Measurements from ENCODE around the gene CCDC138.

Gene CCDC138

GRCh38 chr2:108904680-108905079, 118.1 kb downstream of the CCDC138 start:
- TF ChIP-seq POLR2AphosphoS5 (IDR thresholded peaks at IDR 0.05; ENCODE audit: low read depth, low read length) (no peak), POLR2A (IDR thresholded peaks at IDR 0.05; ENCODE audit: low read depth, low read length) (no peak), TAF1 (IDR thresholded peaks at IDR 0.05; ENCODE audit: borderline replicate concordance, low read depth, low read length) (no peak)
- DNase-seq (ENCODE audit: insufficient read length) (no peak), FAIRE-seq (no peak)

DNA sequence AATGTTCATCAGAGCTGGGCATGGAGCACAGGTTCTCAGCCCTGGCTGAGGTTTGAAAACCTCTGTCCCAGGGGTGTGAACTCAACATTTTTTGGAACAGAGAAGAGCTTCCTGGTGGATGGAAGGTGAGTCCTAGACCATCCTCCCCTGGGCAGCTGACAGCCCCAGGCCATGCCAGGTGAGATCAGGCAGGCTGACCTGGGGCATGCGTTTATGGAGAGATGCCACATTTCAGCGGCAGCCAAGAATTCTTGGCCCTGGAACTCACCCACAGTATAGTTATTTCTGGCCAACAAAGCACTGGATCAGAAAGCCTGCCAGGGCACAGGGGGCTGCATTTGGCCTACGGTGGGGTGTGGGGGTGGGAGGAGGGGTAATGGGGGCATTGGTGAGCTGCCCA, 118.6 kb downstream of the CCDC138 start:
- no peak for DNase-seq (ENCODE audit: insufficient read length)
- FAIRE-seq, result no peak
- no peak for TF ChIP-seq POLR2A (IDR thresholded peaks at IDR 0.05; ENCODE audit: low read depth, low read length)

- no peak for FAIRE-seq
- TF ChIP-seq POLR2A (IDR thresholded peaks at IDR 0.05; ENCODE audit: low read depth, low read length) (no peak), TAF1 (IDR thresholded peaks at IDR 0.05; ENCODE audit: borderline replicate concordance, low read depth, low read length) (no peak), POLR2AphosphoS5 (IDR thresholded peaks at IDR 0.05; ENCODE audit: low read depth, low read length) (no peak)
- no peak for DNase-seq (ENCODE audit: insufficient read length)
Measured at GRCh38 chr2:108905906-108906305, 119.3 kb downstream of the CCDC138 start.

DNA sequence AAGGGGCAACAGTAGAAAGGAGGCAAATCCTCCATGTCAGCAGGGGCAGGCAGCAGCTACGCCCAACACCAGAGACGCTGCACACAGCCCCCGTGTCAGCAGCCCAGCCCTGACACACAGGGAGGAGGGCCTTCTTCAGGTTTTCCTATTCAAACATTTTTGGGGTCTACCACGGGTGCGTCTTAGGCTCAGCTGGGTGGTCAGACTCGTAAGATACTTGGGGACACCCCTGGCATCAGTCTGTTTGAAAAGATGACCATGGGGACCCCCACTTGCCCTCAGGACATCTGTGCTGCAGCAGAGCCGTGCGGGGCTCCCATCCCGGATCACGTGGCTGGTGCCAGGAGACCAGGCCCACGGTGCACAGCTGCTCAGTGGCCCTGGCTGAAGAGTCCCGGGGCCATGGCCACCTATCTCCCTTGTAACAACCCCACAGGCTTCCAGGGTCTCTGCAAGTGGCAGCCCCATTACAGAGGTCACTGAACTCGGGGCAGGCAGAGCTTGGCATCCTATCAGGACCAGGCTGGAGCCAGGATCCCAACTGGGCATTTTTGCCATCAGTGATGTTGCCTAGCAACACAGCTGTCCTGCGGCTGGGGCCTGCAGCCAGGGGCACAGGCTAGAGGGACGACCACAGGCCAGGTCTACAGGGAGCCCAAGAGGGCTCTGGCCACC, 120.0 kb downstream of the CCDC138 start:
- FAIRE-seq, result no peak
- TF ChIP-seq POLR2A (IDR thresholded peaks at IDR 0.05; ENCODE audit: low read depth, low read length) (no peak), TAF1 (IDR thresholded peaks at IDR 0.05; ENCODE audit: borderline replicate concordance, low read depth, low read length) (no peak), POLR2AphosphoS5 (IDR thresholded peaks at IDR 0.05; ENCODE audit: low read depth, low read length) (no peak)

GRCh38 chr2:108907822-108908712, 121.5 kb downstream of the CCDC138 start:
- no peak for DNase-seq (ENCODE audit: insufficient read length)
- no peak for TF ChIP-seq POLR2A (IDR thresholded peaks at IDR 0.05; ENCODE audit: low read depth, low read length)
- no peak for TF ChIP-seq POLR2AphosphoS5 (IDR thresholded peaks at IDR 0.05; ENCODE audit: low read depth, low read length)
- no peak for TF ChIP-seq TAF1 (IDR thresholded peaks at IDR 0.05; ENCODE audit: borderline replicate concordance, low read depth, low read length)
- FAIRE-seq, result no peak

More for the DNA sequence above, 120.0 kb downstream of the CCDC138 start:
- no peak for DNase-seq (ENCODE audit: insufficient read length)

- no peak for TF ChIP-seq POLR2A (IDR thresholded peaks at IDR 0.05; ENCODE audit: low read depth, low read length)
- TF ChIP-seq POLR2AphosphoS5 (IDR thresholded peaks at IDR 0.05; ENCODE audit: low read depth, low read length), result no peak
- TF ChIP-seq TAF1 (IDR thresholded peaks at IDR 0.05; ENCODE audit: borderline replicate concordance, low read depth, low read length), result no peak
- no peak for DNase-seq (ENCODE audit: insufficient read length)
- FAIRE-seq, result no peak
Measured at GRCh38 chr2:108908713-108909070, 122.1 kb downstream of the CCDC138 start.

GRCh38 chr2:108909275-108909823, 122.8 kb downstream of the CCDC138 start:
- FAIRE-seq (no peak), DNase-seq (ENCODE audit: insufficient read length) (no peak)
- TF ChIP-seq POLR2AphosphoS5 (IDR thresholded peaks at IDR 0.05; ENCODE audit: low read depth, low read length) (no peak), TAF1 (IDR thresholded peaks at IDR 0.05; ENCODE audit: borderline replicate concordance, low read depth, low read length) (no peak)

DNA sequence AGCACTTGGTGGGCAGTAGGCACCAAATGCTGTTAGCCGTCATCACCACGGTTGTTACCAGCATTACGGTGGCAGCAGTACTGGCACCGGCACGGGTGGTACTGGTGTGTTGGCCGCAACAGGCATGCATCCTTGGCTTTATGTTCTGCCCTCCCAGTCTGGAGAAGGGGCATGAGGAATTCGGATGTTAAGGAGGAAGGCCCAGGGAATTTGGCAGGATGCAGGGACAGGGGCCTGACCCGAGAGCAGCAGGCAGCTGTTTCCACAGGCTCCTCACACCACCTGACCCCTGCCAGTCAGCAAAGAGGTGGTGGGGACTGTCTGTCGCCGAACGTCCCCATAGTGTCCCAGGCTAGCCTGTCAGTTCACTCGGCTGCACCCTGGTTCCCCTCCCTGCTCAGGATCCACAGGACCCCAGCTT, 123.5 kb downstream of the CCDC138 start:
- FAIRE-seq, result no peak

DNA sequence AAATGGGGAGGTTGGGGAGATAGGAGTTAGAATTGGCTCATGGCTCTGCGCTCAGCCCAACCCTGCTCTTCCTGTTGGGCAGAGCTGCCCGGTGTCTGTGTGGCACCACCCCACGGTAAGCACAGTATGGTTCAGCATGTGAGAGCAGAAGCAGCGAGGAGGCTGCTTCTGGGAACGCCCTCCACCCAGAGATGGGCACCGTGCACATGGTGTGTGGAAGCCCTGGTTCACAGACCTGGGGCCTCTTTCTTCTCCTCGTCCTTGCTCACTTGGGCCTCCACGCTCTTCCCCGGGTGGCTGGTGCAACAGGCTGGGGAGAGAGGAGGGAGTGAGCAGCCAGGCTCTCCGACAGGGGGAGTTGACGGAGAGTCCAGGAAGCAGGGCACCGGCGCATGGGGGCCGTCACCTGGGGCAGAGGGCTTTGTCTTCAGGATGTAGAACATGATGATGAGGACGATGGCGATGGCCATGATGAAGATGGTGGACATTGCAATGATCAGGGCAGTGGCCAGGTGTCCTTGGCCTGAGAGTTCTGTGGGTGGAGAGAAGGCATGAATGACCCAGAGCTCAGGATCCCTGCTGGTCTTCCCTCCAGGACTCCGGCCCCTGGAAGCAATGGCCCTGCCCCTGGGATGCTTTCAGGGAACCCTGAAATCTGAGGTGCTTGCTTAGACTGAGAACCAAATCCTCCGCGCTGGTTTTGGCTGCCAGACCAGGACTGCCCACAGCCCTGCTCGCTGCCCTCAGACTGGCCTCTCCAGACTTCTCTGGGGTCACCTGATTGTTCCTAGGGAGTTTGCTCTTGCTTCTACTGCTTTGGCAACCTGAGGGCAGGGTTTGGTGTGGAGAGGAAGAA, 124.2 kb downstream of the CCDC138 start:
- FAIRE-seq, result no peak
- TF ChIP-seq TAF1 (IDR thresholded peaks at IDR 0.05; ENCODE audit: borderline replicate concordance, low read depth, low read length), result no peak
- TF ChIP-seq POLR2AphosphoS5 (IDR thresholded peaks at IDR 0.05; ENCODE audit: low read depth, low read length), result no peak
- no peak for DNase-seq (ENCODE audit: insufficient read length)

More for the DNA sequence above, 123.5 kb downstream of the CCDC138 start:
- TF ChIP-seq POLR2AphosphoS5 (IDR thresholded peaks at IDR 0.05; ENCODE audit: low read depth, low read length) (no peak), TAF1 (IDR thresholded peaks at IDR 0.05; ENCODE audit: borderline replicate concordance, low read depth, low read length) (no peak), POLR2A (IDR thresholded peaks at IDR 0.05; ENCODE audit: low read depth, low read length) (no peak)
- no peak for DNase-seq (ENCODE audit: insufficient read length)

- TF ChIP-seq POLR2AphosphoS5 (IDR thresholded peaks at IDR 0.05; ENCODE audit: low read depth, low read length) (no peak), TAF1 (IDR thresholded peaks at IDR 0.05; ENCODE audit: borderline replicate concordance, low read depth, low read length) (no peak), POLR2A (IDR thresholded peaks at IDR 0.05; ENCODE audit: low read depth, low read length) (no peak)
- DNase-seq (ENCODE audit: insufficient read length) (no peak), FAIRE-seq (no peak)
Measured at GRCh38 chr2:108911401-108911800, 124.8 kb downstream of the CCDC138 start.
